Measurements from ENCODE around the gene ADAMTS2. TPM values are rescaled to one million over a fixed set of nuclear protein-coding genes. Genes with fewer than 3 reads are reported as not detected.

Gene ADAMTS2
- total and polyA plus RNA-seq, 2 donors (not counting 3 experiments of a cell fraction or from before 2014, with no cell fraction given) = not detected

GRCh38 chr5:179123491-179124272 is 221.6 kb downstream of the ADAMTS2 start:
- H3K27me3 ChIP-seq (ENCODE audit: control insufficient read depth in 2 of 2, insufficient read depth in 2 of 2, low read length in 2 of 2) = no peaks in the 10 kb centered on the region
- DNase-seq (ENCODE audit: low read depth, low spot score) = no peak
- no peak for FAIRE-seq
- no peak overlapping the region for H3K4me3 ChIP-seq (replicated peaks in 1 of 3; ENCODE audit: insufficient read depth in 1 of 3, low read depth in 1 of 3, low read length in 3 of 3)
- no peaks in the 10 kb centered on the region for H3K4me1 ChIP-seq (ENCODE audit: control insufficient read depth, extremely low read depth, insufficient read depth, low read length)
- no peak overlapping the region for H3K27ac ChIP-seq (ENCODE audit: insufficient read depth, low read depth, low read length)
- H3K4me2 ChIP-seq (ENCODE audit: insufficient read depth, low read length) = no peak overlapping the region
- POLR2A ChIA-PET = no interaction called here
- no peaks in the 10 kb centered on the region for H3K79me2 ChIP-seq (ENCODE audit: control insufficient read depth, insufficient read depth, low read length)
- intact Hi-C loops (cut with micrococcal nuclease) = no loop called here
- H3K9me1 ChIP-seq (replicated peaks; ENCODE audit: control insufficient read depth, extremely low read depth, insufficient read depth, low read length) = no peaks in the 10 kb centered on the region
- peaks cover under 1% of the 10 kb centered on the region for H3K9me3 ChIP-seq (replicated peaks; ENCODE audit: control insufficient read depth, insufficient read depth, low read length)
- TF ChIP-seq GATA2 (IDR thresholded peaks at IDR 0.05; ENCODE audit: insufficient read depth, insufficient read length, low read depth, low read length) (no peak), MYC (IDR thresholded peaks at IDR 0.05; ENCODE audit: low read depth, low read length) (no peak), JUN (IDR thresholded peaks at IDR 0.05; ENCODE audit: borderline replicate concordance, insufficient read depth, insufficient read length, low read depth) (no peak), POLR2A (IDR thresholded peaks at IDR 0.05; ENCODE audit: low read depth, low read length) (no peak), FOS (IDR thresholded peaks at IDR 0.05; ENCODE audit: borderline replicate concordance, insufficient read depth, low read length) (no peak), MAX (IDR thresholded peaks at IDR 0.05; ENCODE audit: insufficient read depth, insufficient read length) (no peak), POLR2AphosphoS5 (IDR thresholded peaks at IDR 0.05; ENCODE audit: insufficient read depth, low read depth, low read length) (no peak), CTCF (IDR thresholded peaks at IDR 0.05; ENCODE audit: extremely low read depth in 1 of 2, insufficient read depth in 1 of 2, low read depth in 1 of 2, low read length in 2 of 2) (no peak), EZH2 (IDR thresholded peaks at IDR 0.05; ENCODE audit: borderline replicate concordance, low read depth, low read length, severe bottlenecking) (no peak)
- no peak overlapping the region for H3K9ac ChIP-seq (replicated peaks; ENCODE audit: extremely low read depth, insufficient read depth, low read length)
- no TSS peak for BruUV-seq (replicated peaks)
- no peak overlapping the region for H2AFZ ChIP-seq (ENCODE audit: low read depth, low read length)
- no peaks in the 10 kb centered on the region for H4K20me1 ChIP-seq (replicated peaks; ENCODE audit: control insufficient read depth, extremely low read depth, insufficient read depth, low read length)
- H3K36me3 ChIP-seq (ENCODE audit: control insufficient read depth in 2 of 2, extremely low read depth in 1 of 2, insufficient read depth in 2 of 2, low read length in 2 of 2) = no peaks in the 10 kb centered on the region
- CTCF ChIA-PET = no interaction called here
- dilution Hi-C loops (cut with MboI; ENCODE audit: extremely low pct_ligation_motif_present, low sequenced_read_pairs) = no loop called here
